NT2/D1 (cell line): ENCODE results near the gene PON1.

ENCODE experiments used
- YY1 ChIP-seq: IDR thresholded peaks from 2 replicates; pipeline ENCODE4 v1.6.1; 2011; ENCODE audit not compliant: insufficient read length, insufficient read depth
- ZNF274 ChIP-seq: IDR thresholded peaks from 2 replicates; pipeline ENCODE4 v1.6.1; 2011; ENCODE audit warnings: mild to moderate bottlenecking, low read depth, low read length

DNA sequence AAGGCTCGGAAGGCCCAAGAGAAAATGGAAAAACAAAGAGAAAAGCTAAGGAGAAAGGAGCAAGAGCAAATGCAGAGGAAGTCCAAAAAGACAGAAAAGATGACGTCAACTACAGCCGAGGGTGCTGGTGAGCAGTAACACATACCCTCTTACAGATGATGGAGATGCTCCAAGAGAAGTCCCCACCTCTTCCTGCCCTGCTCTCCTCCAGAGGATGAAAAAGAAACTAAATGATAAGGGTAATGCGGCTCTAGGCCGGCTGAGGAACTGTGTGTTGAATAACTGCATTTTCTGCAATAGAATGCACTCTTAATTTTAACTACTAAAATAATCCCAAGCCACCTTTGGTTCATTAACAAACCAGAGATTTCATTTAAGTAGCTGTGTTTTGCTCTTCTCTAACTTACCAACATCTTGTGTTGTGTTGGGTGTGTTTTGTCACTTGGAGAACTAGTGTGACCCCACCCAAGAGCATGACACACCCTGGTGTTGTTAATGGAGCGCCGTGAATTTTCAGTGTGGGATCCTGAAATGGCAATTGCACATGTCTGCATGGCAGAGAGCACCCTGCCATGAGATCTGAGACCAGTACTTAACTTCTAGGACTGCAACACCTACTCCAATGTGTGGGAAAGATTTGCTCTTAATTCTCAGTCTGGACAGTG, 34.0 kb downstream of the PON1 start:
- no peak for TF ChIP-seq YY1
- TF ChIP-seq ZNF274: no peak
